Liver (tissue), 9 donors: ENCODE results near the gene CALM3. TPM values are rescaled to one million over a fixed set of nuclear protein-coding genes. Genes with fewer than 3 reads are reported as not detected.

Experiments used
- DNase-seq: peaks from one replicate; pipeline ENCODE4 v3.0.0-alpha.2; 2017; ENCODE audit warnings: low spot score
- H3K27ac ChIP-seq, 2 donors: one replicate each; pipeline ENCODE4 v1.7.0; 2013; ENCODE audit warnings: inconsistent platforms in 2 of 2, low read length in 2 of 2, control low read depth in 1 of 2, low read depth in 1 of 2, mild to moderate bottlenecking in 1 of 2
- H3K27me3 ChIP-seq, 4 donors: one replicate each; pipeline versions ENCODE4 v1.6.1 to v1.7.0; 2013; ENCODE audit warnings: low read length in 3 of 4, inconsistent platforms in 1 of 4, mild to moderate bottlenecking in 1 of 4, moderate library complexity in 1 of 4; ENCODE audit not compliant: control insufficient read depth in 4 of 4, insufficient read depth in 4 of 4
- H3K36me3 ChIP-seq, 4 donors: one replicate each; pipeline versions ENCODE4 v1.6.1 to v1.7.0; 2013; ENCODE audit warnings: low read length in 3 of 4, mild to moderate bottlenecking in 3 of 4, low read depth in 1 of 4, moderate library complexity in 1 of 4; ENCODE audit not compliant: control insufficient read depth in 4 of 4, insufficient read depth in 3 of 4
- H3K4me1 ChIP-seq, 4 donors: one replicate each; pipeline versions ENCODE4 v1.6.1 to v1.7.0; 2013; ENCODE audit warnings: low read length in 3 of 4, mild to moderate bottlenecking in 3 of 4, moderate library complexity in 1 of 4; ENCODE audit not compliant: control insufficient read depth in 4 of 4, insufficient read depth in 4 of 4
- H3K4me3 ChIP-seq, 3 donors: one replicate each; pipeline versions ENCODE4 v1.6.1 to v1.7.0; 2013; ENCODE audit warnings: low read length in 3 of 3, control low read depth in 1 of 3, low read depth in 1 of 3, mild to moderate bottlenecking in 1 of 3
- H3K9ac ChIP-seq, 2 donors: one replicate each; pipeline ENCODE4 v1.7.0; 2013; ENCODE audit warnings: low read length in 2 of 2, mild to moderate bottlenecking in 2 of 2, moderate library complexity in 2 of 2, control low read depth in 1 of 2, low read depth in 1 of 2
- H3K9me3 ChIP-seq, 4 donors: one replicate each; pipeline versions ENCODE4 v1.6.1 to v1.7.0; 2013; ENCODE audit warnings: low read length in 3 of 4; ENCODE audit not compliant: control insufficient read depth in 4 of 4
- ATF3 ChIP-seq: IDR thresholded peaks from 2 replicates; pipeline ENCODE4 v1.6.1; 2016; ENCODE audit warnings: antibody characterized with exemption
- EGR1 ChIP-seq, 2 donors: IDR thresholded peaks; 2 replicates each; pipeline ENCODE4 v1.6.1; 2016 to 2018; ENCODE audit warnings: antibody characterized with exemption in 2 of 2, low read depth in 2 of 2
- FOXA2 ChIP-seq: IDR thresholded peaks from 2 replicates; pipeline ENCODE4 v1.6.1; 2016; ENCODE audit warnings: antibody characterized with exemption
- HNF4A ChIP-seq, 2 donors: conservative IDR thresholded peaks; 2 replicates each; pipeline ENCODE4 v1.6.1; 2016; ENCODE audit warnings: antibody characterized with exemption in 2 of 2, mild to moderate bottlenecking in 2 of 2
- HNF4G ChIP-seq: IDR thresholded peaks from 2 replicates; pipeline ENCODE4 v1.6.1; 2016; ENCODE audit warnings: antibody characterized with exemption
- JUND ChIP-seq, 2 donors: IDR thresholded peaks; 2 replicates each; pipeline ENCODE4 v1.6.1; 2016; ENCODE audit warnings: antibody characterized with exemption in 2 of 2
- NR2F2 ChIP-seq: IDR thresholded peaks from 2 replicates; pipeline ENCODE4 v1.6.1; 2016; ENCODE audit warnings: antibody characterized with exemption
- RAD21 ChIP-seq, 2 donors: IDR thresholded peaks; 2 replicates each; pipeline ENCODE4 v1.6.1; 2016; ENCODE audit warnings: antibody characterized with exemption in 2 of 2, mild to moderate bottlenecking in 2 of 2
- RXRA ChIP-seq, 2 donors: IDR thresholded peaks; 2 replicates each; pipeline ENCODE4 v1.6.1; 2017 to 2018; ENCODE audit warnings: antibody characterized with exemption in 2 of 2, mild to moderate bottlenecking in 1 of 2
- SP1 ChIP-seq: IDR thresholded peaks from 2 replicates; pipeline ENCODE4 v1.6.1; 2018; ENCODE audit warnings: antibody characterized with exemption, mild to moderate bottlenecking
- TAF1 ChIP-seq: conservative IDR thresholded peaks from 2 replicates; pipeline ENCODE4 v1.6.1; 2016; ENCODE audit warnings: antibody characterized with exemption, mild to moderate bottlenecking
- YY1 ChIP-seq: IDR thresholded peaks from 2 replicates; pipeline ENCODE4 v1.6.1; 2016; ENCODE audit warnings: antibody characterized with exemption, mild to moderate bottlenecking
- WGBS: extraction: QIAGEN DNeasy Blood & Tissue Kit; methylation state at CpG from one replicate; pipeline ENCODE4 v1.1.7; 2013; 5-methylcytosine and 5-hydroxymethylcytosine counted together
- polyA plus RNA-seq, 2 donors: library from polyadenylated mRNA; stranded (reverse) in 1 of 2; unstranded in 1 of 2; fragments of 200-250 nt in 1 of 2; fragments of >200 nt in 1 of 2; fragmentation: Nextera tagmentation in 1 of 2; extraction: Ambion mirVana in 1 of 2; gene quantifications; one replicate each; pipeline versions ENCODE4 v1.2.1 to v1.2.3, GENCODE V29; 2013 to 2015
- total RNA-seq, 2 donors: library from RNA; depleted of rRNA; stranded (reverse); fragments of >200 nt; gene quantifications; one replicate each; pipeline ENCODE4 v1.2.3, GENCODE V29; 2014
- TF ChIP-seq, protein P1 (sequence below): IDR thresholded peaks from 2 replicates; pipeline ENCODE4 v1.6.1; 2016; ENCODE audit warnings: antibody characterized with exemption, mild to moderate bottlenecking
- TF ChIP-seq, protein P2 (sequence below): IDR thresholded peaks from 2 replicates; pipeline ENCODE4 v1.6.1; 2016; ENCODE audit warnings: antibody characterized with exemption
- donor health status: healthy.
- donor health status: healthy.
- donor health status: healthy.
- donor health status: healthy.
- donor health status: healthy.

The CALM3 gene
- total and polyA plus RNA-seq, 4 donors, result 51.4 to 112 (median 81.7) TPM

- WGBS, result 49% methylated on average over 32 of the region's 32 CpGs
- H3K9me3 ChIP-seq, result no peaks in the 10 kb centered on the region
- no peaks in the 10 kb centered on the region for H3K36me3 ChIP-seq
- peak overlapping the region in 1 of 3 donors; percentile 3 for H3K4me3 ChIP-seq
- TF ChIP-seq NR2F2, result peak; percentile 87
- no peak for TF ChIP-seq RAD21 (IDR thresholded peaks at IDR 0.05)
- no peak for DNase-seq
- peak overlapping the region in 1 of 2 donors; percentile 35 for H3K27ac ChIP-seq
- H3K27me3 ChIP-seq, result no peaks in the 10 kb centered on the region
- no peak overlapping the region for H3K9ac ChIP-seq
- H3K4me1 ChIP-seq, result peaks cover 0 to 8% (median 3%) of the 10 kb centered on the region in 4 donors
Observed at GRCh38 chr19:46621191-46622117, 20.3 kb downstream of the CALM3 start.

DNA sequence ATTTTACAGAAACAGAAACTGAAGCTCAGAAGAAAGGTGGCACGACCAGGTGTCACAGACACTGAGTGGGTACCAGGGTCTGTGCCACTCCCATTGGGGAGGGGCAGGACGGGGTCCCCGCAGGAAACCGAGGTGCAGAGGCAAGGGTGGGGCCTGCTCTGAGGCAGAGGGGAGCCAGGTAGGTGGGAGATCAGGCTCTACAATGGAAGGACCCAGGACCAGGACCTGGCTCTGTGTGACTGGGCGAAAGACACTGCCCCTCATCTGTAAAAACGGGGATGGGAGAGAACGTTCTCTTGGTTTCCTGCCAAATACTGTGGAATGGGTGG, 21.0 kb downstream of the CALM3 start:
- Histone ChIP-seq H3K36me3 (no peaks in the 10 kb centered on the region), H3K27me3 (no peaks in the 10 kb centered on the region), H3K9ac (no peak overlapping the region), H3K9me3 (no peaks in the 10 kb centered on the region), H3K4me3 (no peak overlapping the region), H3K27ac (no peak overlapping the region), H3K4me1 (peaks cover 0 to 5% (median 0%) of the 10 kb centered on the region in 4 donors)
- WGBS, result 54% methylated on average over 7 of the region's 7 CpGs
- no peak for TF ChIP-seq ATF3
- TF ChIP-seq EGR1 (IDR thresholded peaks at IDR 0.05; ENCODE audit: low read depth in 2 of 2), result no peak
- no peak for TF ChIP-seq SP1
- TF ChIP-seq, protein P1, sequence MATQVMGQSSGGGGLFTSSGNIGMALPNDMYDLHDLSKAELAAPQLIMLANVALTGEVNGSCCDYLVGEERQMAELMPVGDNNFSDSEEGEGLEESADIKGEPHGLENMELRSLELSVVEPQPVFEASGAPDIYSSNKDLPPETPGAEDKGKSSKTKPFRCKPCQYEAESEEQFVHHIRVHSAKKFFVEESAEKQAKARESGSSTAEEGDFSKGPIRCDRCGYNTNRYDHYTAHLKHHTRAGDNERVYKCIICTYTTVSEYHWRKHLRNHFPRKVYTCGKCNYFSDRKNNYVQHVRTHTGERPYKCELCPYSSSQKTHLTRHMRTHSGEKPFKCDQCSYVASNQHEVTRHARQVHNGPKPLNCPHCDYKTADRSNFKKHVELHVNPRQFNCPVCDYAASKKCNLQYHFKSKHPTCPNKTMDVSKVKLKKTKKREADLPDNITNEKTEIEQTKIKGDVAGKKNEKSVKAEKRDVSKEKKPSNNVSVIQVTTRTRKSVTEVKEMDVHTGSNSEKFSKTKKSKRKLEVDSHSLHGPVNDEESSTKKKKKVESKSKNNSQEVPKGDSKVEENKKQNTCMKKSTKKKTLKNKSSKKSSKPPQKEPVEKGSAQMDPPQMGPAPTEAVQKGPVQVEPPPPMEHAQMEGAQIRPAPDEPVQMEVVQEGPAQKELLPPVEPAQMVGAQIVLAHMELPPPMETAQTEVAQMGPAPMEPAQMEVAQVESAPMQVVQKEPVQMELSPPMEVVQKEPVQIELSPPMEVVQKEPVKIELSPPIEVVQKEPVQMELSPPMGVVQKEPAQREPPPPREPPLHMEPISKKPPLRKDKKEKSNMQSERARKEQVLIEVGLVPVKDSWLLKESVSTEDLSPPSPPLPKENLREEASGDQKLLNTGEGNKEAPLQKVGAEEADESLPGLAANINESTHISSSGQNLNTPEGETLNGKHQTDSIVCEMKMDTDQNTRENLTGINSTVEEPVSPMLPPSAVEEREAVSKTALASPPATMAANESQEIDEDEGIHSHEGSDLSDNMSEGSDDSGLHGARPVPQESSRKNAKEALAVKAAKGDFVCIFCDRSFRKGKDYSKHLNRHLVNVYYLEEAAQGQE, result no peak
- no peak for TF ChIP-seq HNF4A (conservative IDR thresholded peaks at IDR 0.05)
- DNase-seq, result no peak

- DNase-seq, result no peak
- Histone ChIP-seq H3K27me3 (no peaks in the 10 kb centered on the region), H3K4me1 (peaks cover 0 to 3% (median 0%) of the 10 kb centered on the region in 4 donors), H3K27ac (peak overlapping the region; percentile 25 to 56), H3K4me3 (peak overlapping the region in 1 of 3 donors; percentile 11), H3K36me3 (no peaks in the 10 kb centered on the region), H3K9me3 (no peaks in the 10 kb centered on the region), H3K9ac (no peak overlapping the region)
- WGBS, result 81% methylated on average over 35 of the region's 35 CpGs
- TF ChIP-seq JUND (IDR thresholded peaks at IDR 0.05) (no peak), RAD21 (IDR thresholded peaks at IDR 0.05) (no peak), EGR1 (IDR thresholded peaks at IDR 0.05; ENCODE audit: low read depth in 2 of 2) (no peak), RXRA (IDR thresholded peaks at IDR 0.05) (no peak), NR2F2 (no peak), TAF1 (no peak), ATF3 (no peak), SP1 (no peak), HNF4G (no peak), YY1 (no peak), FOXA2 (no peak)
- TF ChIP-seq, protein P2, sequence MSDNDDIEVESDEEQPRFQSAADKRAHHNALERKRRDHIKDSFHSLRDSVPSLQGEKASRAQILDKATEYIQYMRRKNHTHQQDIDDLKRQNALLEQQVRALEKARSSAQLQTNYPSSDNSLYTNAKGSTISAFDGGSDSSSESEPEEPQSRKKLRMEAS, result no peak
Observed at GRCh38 chr19:46623915-46624502, 22.9 kb downstream of the CALM3 start.
